Choroid plexus epithelial cell (primary cell): Measurements from ENCODE around the gene GOLGA2.

Experiments used
- DNase-seq: peaks from one replicate; pipeline ENCODE4 v3.0.0-alpha.2; 2010; ENCODE audit warnings: low read depth
- H3K4me3 ChIP-seq: 2 replicates; pipeline ENCODE4 v1.5.1; 2011; ENCODE audit warnings: low read depth, mild to moderate bottlenecking, control low read depth, low read length, moderate library complexity
- CTCF ChIP-seq: conservative IDR thresholded peaks from 2 replicates; pipeline ENCODE4 v1.5.1; 2011; ENCODE audit warnings: low read depth, mild to moderate bottlenecking, control low read depth, inconsistent platforms, low read length, moderate library complexity

The GOLGA2 gene

GRCh38 chr9:128321343-128321742 lies 45.5 kb upstream of the GOLGA2 start:
- TF ChIP-seq CTCF, result no peak
- no peak for DNase-seq
- peak overlapping the region; percentile 92 for H3K4me3 ChIP-seq

DNA sequence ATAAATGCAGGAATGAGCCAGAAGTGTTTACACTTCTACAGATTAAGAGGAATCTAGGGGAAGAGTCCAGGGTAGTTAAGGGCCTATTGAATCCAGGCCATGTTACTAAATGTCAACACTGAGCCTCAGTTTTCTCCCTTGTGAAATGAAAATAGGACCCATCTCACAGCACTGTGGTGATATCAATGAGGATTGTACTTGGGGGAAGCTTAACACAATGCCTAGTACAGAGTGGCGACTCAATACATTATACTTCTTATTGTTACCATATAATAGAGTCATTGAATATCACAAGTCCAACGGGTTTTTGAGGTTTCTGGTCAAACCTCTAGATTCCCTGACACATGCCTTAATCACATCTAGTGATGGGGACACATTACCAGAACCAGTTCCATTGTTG lies 41.8 kb upstream of the GOLGA2 start:
- H3K4me3 ChIP-seq, result no peak overlapping the region
- TF ChIP-seq CTCF, result no peak
- DNase-seq, result no peak

DNA sequence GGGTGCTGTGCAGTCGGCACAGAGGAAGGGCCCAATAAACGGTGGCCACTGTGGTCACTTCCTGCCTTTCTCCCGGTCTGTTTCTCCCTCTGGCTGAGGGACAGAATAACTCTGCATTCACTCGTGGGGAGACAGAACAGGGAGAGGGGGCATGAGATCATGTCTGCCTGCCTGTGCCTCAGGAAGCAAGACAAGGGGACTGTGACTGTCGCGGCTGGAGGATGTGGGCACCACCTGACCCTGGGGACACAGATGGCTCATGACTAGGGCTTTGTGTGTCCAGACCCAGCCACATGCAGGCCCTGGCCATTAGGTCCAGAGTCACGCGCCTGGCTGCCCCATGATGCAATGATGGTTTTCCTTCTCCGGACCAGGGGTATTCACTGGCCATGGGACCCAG lies 40.6 kb upstream of the GOLGA2 start:
- DNase-seq, result no peak
- H3K4me3 ChIP-seq, result no peak overlapping the region
- no peak for TF ChIP-seq CTCF

DNA sequence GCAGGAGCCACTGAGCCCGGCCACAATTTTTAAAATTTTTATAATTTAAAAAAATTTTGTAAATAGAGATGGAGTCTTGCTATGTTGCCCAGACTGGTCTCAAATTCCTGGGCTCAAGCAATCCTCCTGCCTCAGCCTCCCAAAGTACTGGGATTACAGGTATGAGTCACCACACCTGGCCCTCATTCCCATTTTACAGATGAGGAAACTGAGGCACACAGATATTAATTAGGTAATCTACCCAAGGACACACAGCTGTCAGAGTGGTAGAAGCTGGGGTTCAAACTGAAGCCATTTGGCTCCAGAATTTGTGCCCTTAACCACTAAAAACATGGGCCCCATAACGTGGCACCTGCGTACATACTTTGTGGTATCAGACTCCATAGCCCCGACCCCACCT lies 38.9 kb upstream of the GOLGA2 start:
- no peak overlapping the region for H3K4me3 ChIP-seq
- no peak for TF ChIP-seq CTCF
- DNase-seq, result no peak

DNA sequence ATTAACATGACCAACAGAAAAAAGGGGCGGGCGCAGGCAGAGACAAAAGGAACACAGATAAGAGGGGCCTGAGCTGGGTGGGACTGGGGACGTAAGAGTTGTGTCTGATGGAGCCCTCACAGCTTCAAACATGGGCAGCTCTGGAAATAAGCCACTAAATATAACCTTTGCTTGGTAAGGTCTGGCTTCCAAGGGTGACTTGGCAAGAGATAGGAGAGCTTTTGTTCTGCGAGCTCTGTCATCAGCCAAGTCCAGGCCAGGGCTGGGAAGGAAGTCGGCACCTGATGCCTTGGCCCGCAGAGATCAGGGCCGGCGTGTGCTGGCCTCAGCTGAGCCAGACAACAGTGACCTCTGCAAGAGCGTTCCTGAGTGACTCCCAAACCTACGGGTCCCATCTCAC lies 34.7 kb upstream of the GOLGA2 start:
- DNase-seq, result no peak
- H3K4me3 ChIP-seq, result no peak overlapping the region
- no peak for TF ChIP-seq CTCF

DNA sequence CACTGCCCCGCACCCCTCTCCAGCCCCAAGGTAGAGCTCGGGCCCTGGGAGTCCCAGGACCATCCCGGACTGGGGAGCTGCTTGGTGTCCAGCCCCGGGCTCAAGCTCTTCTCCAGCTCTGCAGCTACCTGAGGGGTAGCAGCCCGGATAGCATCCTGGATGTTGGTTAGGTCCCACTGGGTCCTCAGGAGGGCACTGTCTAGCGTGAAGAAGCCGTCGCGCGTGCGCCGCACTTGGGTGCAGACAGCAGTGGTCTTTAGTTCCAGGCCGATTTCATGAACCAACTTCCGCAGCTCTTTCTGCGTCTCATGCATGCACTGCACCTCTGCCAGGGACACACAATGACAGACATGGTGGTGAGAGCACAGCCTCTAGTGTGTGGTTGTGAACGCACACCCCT lies 33.7 kb upstream of the GOLGA2 start:
- no peak for TF ChIP-seq CTCF
- no peak overlapping the region for H3K4me3 ChIP-seq
- no peak for DNase-seq

- H3K4me3 ChIP-seq, result no peak overlapping the region
- no peak for DNase-seq
- no peak for TF ChIP-seq CTCF
Observed at GRCh38 chr9:128304971-128305288, 29.1 kb upstream of the GOLGA2 start.
